ENCODE results near the gene OR10J5.
"Not testable (repeated sequence)": the region's sequence is repeated elsewhere in the genome, so short reads cannot be mapped to it uniquely, and the experiment has no call there.

Gene OR10J5

DNA sequence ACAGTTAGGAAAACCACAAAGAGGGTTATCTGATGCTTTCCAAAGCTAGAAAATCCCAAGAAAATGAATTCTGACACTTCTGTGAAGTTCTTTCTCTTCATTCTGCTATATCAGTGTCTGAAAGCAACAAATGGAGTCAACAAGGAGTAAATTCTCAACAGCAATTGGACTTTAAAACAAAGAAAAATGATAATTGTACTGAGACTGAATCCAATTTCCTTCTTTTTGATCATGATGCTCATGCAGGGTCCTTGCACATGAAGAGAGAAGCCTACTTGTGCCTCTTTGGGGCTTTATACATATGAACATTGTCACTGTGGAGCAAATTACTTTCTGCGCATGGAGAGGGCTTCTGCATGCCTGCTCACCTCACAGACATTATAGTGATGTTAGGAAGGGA is at the start of gene OR10J5:
Gene OR10J5 (minus strand): TSS at position 101 of the 400 bp plus-strand sequence. CDS start 0 bp downstream, at position 101.
- no peak for DNase-seq

- no peak for DNase-seq
Measured at GRCh38 chr1:159584536-159584935, 48.7 kb upstream of the OR10J5 start.

- no peak for DNase-seq
Measured at GRCh38 chr1:159581422-159581821, 45.6 kb upstream of the OR10J5 start.

- DNase-seq, result no peak
Measured at GRCh38 chr1:159580340-159580739, 44.5 kb upstream of the OR10J5 start.

- DNase-seq, result no peak
Measured at GRCh38 chr1:159577446-159577845, 41.6 kb upstream of the OR10J5 start.

- no peak for DNase-seq
Measured at GRCh38 chr1:159562680-159563079, 26.9 kb upstream of the OR10J5 start.

GRCh38 chr1:159561497-159561896 is 25.7 kb upstream of the OR10J5 start:
- DNase-seq, result no peak

DNA sequence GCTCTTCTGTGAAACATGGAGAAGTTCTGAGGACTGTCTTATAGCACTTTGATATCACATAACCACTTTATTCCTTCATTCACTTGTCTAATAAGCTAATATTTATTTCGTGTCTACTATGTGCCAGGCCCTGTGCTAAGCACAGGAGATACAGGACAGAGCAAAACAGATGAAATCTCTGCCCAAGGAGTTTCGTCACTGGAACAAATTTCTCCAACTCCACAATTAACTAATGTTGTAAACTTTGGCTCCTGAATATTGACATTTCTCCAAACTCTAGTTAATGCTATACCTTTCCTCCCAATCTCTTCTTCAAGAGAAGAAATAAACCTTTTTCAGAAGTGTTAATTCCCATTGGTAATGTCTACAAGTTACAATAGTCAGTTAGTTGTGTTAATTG is 24.8 kb upstream of the OR10J5 start:
- no peak for DNase-seq

GRCh38 chr1:159556931-159557369 is 21.1 kb upstream of the OR10J5 start:
- DNase-seq, result no peak

- DNase-seq, result no peak
Measured at GRCh38 chr1:159554696-159555095, 18.9 kb upstream of the OR10J5 start.

DNA sequence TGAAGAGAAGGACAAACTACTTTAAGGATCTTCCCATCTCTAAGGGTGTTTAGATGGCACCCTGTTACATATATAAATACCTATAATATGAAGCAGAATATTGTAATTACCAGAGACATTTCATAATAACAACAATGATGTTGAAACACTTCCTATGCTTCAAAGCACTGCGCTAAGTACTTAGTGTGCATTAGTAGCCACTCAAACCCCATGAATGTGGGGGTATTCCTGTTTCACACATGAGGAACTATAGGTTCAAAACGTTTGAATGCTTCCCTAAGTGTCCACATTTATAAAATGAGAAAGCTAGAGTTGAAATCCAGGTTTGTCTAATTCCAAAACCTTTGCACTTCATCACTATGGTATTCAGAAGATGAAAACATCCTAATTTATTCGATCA is 18.5 kb upstream of the OR10J5 start:
- no peak for DNase-seq

DNA sequence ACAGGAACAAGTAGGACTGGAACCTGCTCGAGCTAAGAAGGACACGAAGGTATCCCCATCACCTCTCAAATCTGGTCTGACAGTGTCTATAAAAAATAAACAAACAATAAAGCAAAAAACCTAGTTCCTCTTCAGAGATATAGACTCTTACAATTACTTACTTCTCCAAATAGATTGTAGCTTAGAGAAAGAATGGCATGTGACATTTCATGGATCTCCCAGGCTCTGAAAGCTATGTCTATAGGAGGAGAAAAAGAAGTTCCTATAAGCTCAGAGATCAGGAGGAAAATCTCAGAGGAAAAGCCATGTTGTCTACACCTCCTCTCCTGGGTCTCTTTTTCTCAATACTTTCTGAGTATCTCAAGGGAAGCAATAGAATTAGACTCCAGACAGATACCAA is 12.3 kb upstream of the OR10J5 start:
- DNase-seq, result no peak

DNA sequence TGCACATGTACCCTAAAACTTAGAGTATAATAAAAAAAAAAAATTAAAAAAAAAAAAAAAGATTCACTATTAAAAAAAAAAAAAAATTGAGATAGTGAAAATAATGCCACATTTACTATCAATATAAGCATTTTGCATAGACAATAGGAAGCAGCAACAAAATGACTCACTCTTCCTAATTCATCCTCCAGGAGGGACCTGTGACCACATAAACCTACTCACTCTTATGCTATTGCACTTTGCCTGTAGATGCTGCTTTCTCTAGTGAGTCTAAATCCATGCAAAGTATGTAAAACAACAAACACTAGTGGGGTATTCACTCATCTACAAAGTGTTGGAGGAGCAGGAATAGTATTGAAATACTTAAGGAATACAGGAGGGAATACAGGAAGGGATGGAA is 2.9 kb downstream of the OR10J5 start:
- DNase-seq, result no peak

GRCh38 chr1:159524792-159525191 is 11.0 kb downstream of the OR10J5 start:
- not testable (repeated sequence) for DNase-seq

GRCh38 chr1:159510229-159510541 is 25.6 kb downstream of the OR10J5 start:
- DNase-seq, result no peak

- no peak for DNase-seq
Measured at GRCh38 chr1:159509440-159510228, 26.2 kb downstream of the OR10J5 start.

DNA sequence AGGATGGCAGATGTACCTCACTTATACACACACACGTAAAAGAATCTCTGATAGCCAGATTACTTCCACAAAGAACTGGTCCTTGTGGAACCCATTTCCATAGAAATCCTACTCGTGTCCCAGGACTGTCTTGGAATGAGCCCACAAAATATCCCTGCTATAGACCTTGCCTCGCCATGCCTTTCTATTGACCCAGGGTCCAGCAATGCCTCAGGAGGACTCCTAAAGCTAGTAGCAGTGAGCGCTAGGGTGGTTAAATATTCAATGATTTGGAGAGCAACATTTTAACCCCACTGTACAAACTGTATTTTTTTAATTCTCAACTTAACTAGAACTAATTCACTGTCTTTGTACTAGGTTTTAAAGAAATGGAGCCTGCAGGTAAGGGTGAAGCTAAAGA is 26.9 kb downstream of the OR10J5 start:
- no peak for DNase-seq

DNA sequence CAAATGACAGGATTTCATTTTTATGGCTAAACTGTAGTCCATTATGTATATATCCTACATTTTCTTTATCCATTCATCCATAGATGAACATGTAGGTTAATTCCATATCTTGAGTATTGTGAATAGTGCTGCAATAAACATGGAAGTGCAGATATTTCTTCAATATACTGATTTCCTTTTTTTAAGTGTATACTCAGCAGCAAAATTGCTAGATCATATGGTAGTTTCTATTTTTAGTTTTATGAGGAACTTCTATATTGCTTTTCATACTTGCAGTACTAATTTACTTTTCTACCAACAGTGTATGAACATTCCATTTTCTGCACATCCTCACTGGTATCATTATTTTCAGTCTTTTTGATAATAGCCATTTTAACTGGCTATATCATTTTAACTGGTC is 30.1 kb downstream of the OR10J5 start:
- no peak for DNase-seq

DNA sequence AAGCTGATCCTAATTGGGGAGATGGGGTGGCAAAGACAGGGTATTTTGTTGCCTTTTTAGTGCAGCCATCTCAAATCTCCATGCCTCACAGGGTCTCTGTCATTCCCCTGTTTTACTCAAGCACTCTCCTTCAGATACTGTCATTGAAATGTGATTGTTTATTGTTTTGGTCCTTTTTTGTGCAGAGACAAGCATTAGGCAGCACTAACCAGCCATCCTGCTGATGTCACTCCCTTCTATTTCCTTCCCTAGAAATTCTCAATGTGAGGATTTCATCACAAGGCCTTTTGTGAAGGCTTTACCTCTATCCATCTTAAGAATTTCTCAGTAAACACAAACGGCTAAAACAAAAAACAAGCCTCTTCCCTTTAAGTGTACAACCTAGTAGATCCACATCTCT is 34.7 kb downstream of the OR10J5 start:
- no peak for DNase-seq

DNA sequence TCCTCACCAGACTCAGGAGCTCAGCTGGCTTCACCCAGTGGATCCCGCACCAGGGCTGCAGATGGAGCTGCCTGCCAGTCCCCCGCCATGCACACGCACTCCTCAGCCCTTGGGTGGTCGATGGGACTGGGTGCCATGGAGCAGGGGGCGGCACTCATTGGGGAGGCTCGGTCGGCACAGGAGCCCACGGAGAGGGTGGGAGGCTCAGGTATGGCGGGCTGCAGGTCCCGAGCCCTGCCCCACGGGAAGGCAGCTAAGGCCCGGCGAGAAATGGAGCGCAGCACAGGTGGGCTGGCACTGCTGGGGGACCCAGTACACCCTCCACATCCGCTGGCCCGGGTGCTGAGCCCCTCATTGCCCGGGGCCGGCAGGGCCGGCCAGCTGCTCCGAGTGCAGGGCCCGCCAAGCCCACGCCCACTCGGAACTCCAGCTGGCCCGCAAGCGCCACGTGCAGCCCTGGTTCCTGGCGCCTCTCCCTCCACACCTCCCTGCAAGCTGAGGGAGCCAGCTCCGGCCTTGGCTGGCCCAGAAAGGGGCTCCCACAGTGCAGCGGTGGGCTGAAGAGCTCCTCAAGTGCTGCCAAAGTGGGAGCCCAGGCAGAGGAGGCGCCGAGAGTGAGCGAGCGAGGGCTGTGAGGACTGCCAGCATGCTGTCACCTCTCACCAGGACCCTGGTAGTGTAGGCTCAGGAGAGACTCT is 41.1 kb downstream of the OR10J5 start:
- not testable (repeated sequence) for DNase-seq

DNA sequence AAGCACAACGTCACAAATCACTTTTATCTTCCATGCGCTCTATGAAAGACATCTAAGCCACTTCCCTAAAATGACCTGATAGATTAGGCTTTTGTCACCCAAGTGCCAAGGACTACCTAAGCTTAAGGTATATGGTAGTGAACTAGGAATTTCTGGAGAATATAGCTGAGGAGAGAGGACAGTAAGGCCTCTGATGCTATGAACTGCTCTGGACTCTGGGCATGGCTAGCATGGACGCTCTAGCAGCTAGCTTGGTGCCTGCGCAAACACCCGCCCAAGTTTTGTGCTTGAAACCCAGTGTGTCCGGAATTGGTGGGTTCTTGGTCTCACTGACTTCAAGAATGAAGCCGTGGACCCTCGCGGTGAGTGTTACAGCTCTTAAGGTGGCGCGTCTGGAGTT is 42.5 kb downstream of the OR10J5 start:
- DNase-seq, result no peak

GRCh38 chr1:159492575-159493323 is 43.1 kb downstream of the OR10J5 start:
- DNase-seq, result no peak

Measured in CD4-positive, alpha-beta T cell treated with Interleukin-17A for 1 hour (primary cell).